Measurements from ENCODE around the gene UBA6. TPM values are rescaled to one million over a fixed set of nuclear protein-coding genes. Genes with fewer than 3 reads are reported as not detected.

Gene UBA6
- total and polyA plus RNA-seq, 9 donors = 7.4 to 51.7 (median 39.4) TPM

DNA sequence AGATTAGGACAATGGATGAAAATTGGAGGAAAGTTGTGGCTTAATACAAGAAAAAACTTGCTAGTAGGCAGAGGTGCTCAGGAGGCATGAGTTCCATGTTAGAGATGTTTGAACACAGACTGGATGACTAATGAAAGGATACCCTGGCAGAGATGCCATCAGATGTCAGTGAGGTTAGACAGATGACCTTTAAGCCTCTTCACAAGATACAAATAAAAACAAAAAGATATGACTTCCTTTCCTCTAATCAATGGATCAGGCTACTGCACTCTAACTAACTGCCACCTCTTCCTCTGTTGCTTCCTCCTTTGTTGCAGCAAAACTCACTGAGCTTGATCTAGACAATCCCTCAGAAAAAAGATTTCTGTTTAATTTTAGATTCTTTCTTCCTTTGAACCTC is 127.8 kb downstream of the UBA6 start:
- H3K36me3 ChIP-seq = no peaks in the 10 kb centered on the region
- no peak for TF ChIP-seq EP300 (IDR thresholded peaks at IDR 0.05)
- TF ChIP-seq POLR2A (IDR thresholded peaks at IDR 0.05) = no peak
- TF ChIP-seq CTCF (IDR thresholded peaks at IDR 0.05) = no peak
- no peak for DNase-seq

GRCh38 chr4:67571975-67572374 is 129.0 kb downstream of the UBA6 start:
- intact Hi-C loops (cut with DNase I) = no loop called here
- WGBS, 3 donors = 52 to 86% (median 70%) methylated on average over 1 of the region's 1 CpG
- H3K4me3 ChIP-seq = no peak overlapping the region
- TF ChIP-seq POLR2A (IDR thresholded peaks at IDR 0.05) = no peak
- no peaks in the 10 kb centered on the region for H3K9me3 ChIP-seq
- H3K27ac ChIP-seq = no peak overlapping the region
- no peak for DNase-seq
- no peaks in the 10 kb centered on the region for H3K27me3 ChIP-seq
- no peaks in the 10 kb centered on the region for H3K4me1 ChIP-seq (ENCODE audit: insufficient read depth)
- no peaks in the 10 kb centered on the region for H3K36me3 ChIP-seq

More for the DNA sequence above, 127.8 kb downstream of the UBA6 start:
- intact Hi-C loops (cut with DNase I) = no loop called here
- no peak overlapping the region for H3K4me3 ChIP-seq
- H3K27ac ChIP-seq = no peak overlapping the region
- H3K4me1 ChIP-seq (ENCODE audit: insufficient read depth) = no peaks in the 10 kb centered on the region
- no peaks in the 10 kb centered on the region for H3K27me3 ChIP-seq
- H3K9me3 ChIP-seq = no peaks in the 10 kb centered on the region

DNA sequence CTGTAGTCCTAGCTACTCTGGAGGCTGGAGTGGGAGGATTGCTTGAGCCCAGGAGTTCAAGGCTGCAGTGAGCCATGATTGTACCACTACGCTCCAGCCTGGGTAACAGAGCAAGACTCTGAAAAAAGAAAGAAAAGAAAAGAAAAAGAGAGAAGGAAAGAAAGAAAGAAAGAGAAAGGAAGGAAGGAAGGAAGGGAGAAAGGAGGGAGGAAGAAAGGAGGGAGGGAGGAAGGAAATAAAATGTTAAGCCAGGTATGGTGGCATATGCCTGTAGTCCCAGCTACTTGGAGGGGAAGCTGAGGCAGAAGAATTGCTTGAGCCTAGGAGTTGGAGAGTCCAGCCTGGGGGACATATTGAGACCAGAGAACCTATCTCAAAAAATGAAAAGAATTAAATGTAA is 130.4 kb downstream of the UBA6 start:
- no peaks in the 10 kb centered on the region for H3K9me3 ChIP-seq
- TF ChIP-seq EP300 (IDR thresholded peaks at IDR 0.05) (no peak), POLR2A (IDR thresholded peaks at IDR 0.05) (no peak), CTCF (IDR thresholded peaks at IDR 0.05) (no peak)
- no peak for DNase-seq
- H3K4me3 ChIP-seq = no peak overlapping the region
- intact Hi-C loops (cut with DNase I) = no loop called here
- no peak overlapping the region for H3K27ac ChIP-seq
- 94 to 97% (median 94%) methylated on average over 1 of the region's 1 CpG for WGBS, 3 donors
- H3K4me1 ChIP-seq (ENCODE audit: insufficient read depth) = no peaks in the 10 kb centered on the region
- no peaks in the 10 kb centered on the region for H3K36me3 ChIP-seq
- no peaks in the 10 kb centered on the region for H3K27me3 ChIP-seq

DNA sequence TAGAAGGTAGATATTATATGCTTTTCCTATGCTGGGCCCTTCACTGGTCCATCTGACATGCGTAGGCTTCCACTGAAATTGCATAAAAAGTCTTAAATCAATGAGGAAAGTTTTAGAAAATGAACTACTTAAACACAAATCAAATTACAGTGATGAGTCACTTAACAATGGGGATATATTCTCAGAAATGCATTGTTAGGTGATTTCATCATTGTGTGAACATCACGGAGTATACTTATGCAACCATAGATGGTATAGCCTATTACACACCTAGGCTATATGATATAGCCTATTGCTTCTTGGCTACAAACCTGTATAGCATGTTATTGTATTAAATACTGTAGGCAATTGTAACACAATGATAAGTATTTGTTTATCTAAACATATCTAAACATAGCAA is 132.1 kb downstream of the UBA6 start:
- DNase-seq = no peak
- no peaks in the 10 kb centered on the region for H3K27me3 ChIP-seq
- H3K36me3 ChIP-seq = no peaks in the 10 kb centered on the region
- TF ChIP-seq EP300 (IDR thresholded peaks at IDR 0.05) (no peak), POLR2A (IDR thresholded peaks at IDR 0.05) (no peak), CTCF (IDR thresholded peaks at IDR 0.05) (no peak)
- WGBS, 3 donors = 96 to 97% (median 96%) methylated on average over 2 of the region's 2 CpGs
- no peak overlapping the region for H3K4me3 ChIP-seq
- H3K4me1 ChIP-seq (ENCODE audit: insufficient read depth) = no peaks in the 10 kb centered on the region
- intact Hi-C loops (cut with DNase I) = no loop called here
- no peak overlapping the region for H3K27ac ChIP-seq
- no peaks in the 10 kb centered on the region for H3K9me3 ChIP-seq

- no peaks in the 10 kb centered on the region for H3K4me1 ChIP-seq (ENCODE audit: insufficient read depth)
- 95 to 99% (median 97%) methylated on average over 3 of the region's 3 CpGs for WGBS, 3 donors
- intact Hi-C loops (cut with DNase I) = no loop called here
- H3K4me3 ChIP-seq = no peak overlapping the region
- TF ChIP-seq EP300 (IDR thresholded peaks at IDR 0.05) (no peak), POLR2A (IDR thresholded peaks at IDR 0.05) (no peak), CTCF (IDR thresholded peaks at IDR 0.05) (no peak)
- no peaks in the 10 kb centered on the region for H3K9me3 ChIP-seq
- no peak for DNase-seq
- no peak overlapping the region for H3K27ac ChIP-seq
- H3K36me3 ChIP-seq = no peaks in the 10 kb centered on the region
- H3K27me3 ChIP-seq = no peaks in the 10 kb centered on the region
These were observed 134.6 kb downstream of the UBA6 start for GRCh38 chr4:67566335-67566734.

Data from ovary (tissue), 9 donors.